ENCODE results near the gene ASXL3. TPM values are rescaled to one million over a fixed set of nuclear protein-coding genes. Genes with fewer than 3 reads are reported as not detected.

Gene ASXL3
- total and polyA plus RNA-seq, 4 donors, result 0.19 to 1.3 (median 0.39) TPM

DNA sequence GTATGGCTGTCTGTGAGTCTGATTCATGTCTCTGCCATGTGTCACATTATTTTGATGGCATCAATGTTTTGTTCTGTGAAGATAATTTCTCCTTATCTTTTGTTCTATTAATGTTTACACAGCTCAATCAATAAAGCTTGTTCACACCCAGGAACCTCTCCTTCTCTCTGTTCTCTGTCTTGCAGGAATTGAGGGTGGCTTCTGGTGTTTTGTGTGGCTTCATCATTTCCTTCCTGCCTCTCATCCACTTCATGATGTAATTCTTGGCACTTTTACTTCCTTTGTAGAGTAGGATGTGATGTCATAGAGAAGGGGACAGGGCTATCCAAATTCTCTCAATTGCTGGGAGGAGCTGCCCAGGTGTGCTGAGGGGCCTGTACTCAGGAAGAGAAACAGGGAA is 27.2 kb downstream of the ASXL3 start (continued):
- TF ChIP-seq GABPA (IDR thresholded peaks at IDR 0.05 in 1 of 2, conservative IDR thresholded peaks at IDR 0.05 in 1 of 2) (no peak), HNF4A (conservative IDR thresholded peaks at IDR 0.05) (no peak), FOXA2 (IDR thresholded peaks at IDR 0.05) (no peak), TAF1 (conservative IDR thresholded peaks at IDR 0.05) (no peak), EGR1 (IDR thresholded peaks at IDR 0.05; ENCODE audit: low read depth in 2 of 2) (no peak), RAD21 (IDR thresholded peaks at IDR 0.05) (no peak), FOXA1 (IDR thresholded peaks at IDR 0.05) (no peak), NR2F2 (IDR thresholded peaks at IDR 0.05) (no peak), ATF3 (IDR thresholded peaks at IDR 0.05) (no peak)

DNA sequence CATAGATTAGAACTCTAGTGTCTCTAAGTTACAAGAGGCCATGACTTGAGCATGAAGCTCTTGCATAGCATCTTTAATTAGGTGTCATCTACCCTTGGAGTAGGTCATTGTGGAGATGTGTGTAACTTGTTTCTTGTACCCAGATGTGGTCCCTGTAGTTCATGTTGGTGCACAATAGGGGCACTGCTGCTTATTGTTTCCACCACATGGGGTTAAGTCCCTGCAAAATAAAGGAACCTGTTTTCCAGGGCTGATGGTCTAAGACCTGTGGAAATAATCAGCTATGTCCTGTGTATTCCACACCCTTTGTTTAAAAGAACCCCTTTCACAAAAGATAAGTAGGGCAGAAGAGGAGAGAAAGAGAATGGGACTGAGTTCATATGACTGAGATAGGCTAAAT is 28.6 kb downstream of the ASXL3 start:
- H3K9ac ChIP-seq (ENCODE audit: low read depth in 1 of 2, low read length in 2 of 2), result no peak overlapping the region
- no peaks in the 10 kb centered on the region for H3K4me1 ChIP-seq (ENCODE audit: control insufficient read depth in 4 of 4, insufficient read depth in 4 of 4, low read length in 3 of 4)
- no peaks in the 10 kb centered on the region for H3K36me3 ChIP-seq (ENCODE audit: control insufficient read depth in 4 of 4, insufficient read depth in 3 of 4, low read depth in 1 of 4, low read length in 3 of 4)
- H3K4me3 ChIP-seq (ENCODE audit: low read depth in 1 of 3, low read length in 3 of 3), result no peak overlapping the region
- no peak overlapping the region for H3K27ac ChIP-seq (ENCODE audit: low read depth in 1 of 2, low read length in 2 of 2)
- no peaks in the 10 kb centered on the region for H3K9me3 ChIP-seq (ENCODE audit: control insufficient read depth in 4 of 4, low read length in 3 of 4)
- TF ChIP-seq EGR1 (IDR thresholded peaks at IDR 0.05; ENCODE audit: low read depth in 2 of 2), result no peak
- TF ChIP-seq REST (IDR thresholded peaks at IDR 0.05), result no peak
- no peak for TF ChIP-seq TAF1 (conservative IDR thresholded peaks at IDR 0.05)
- TF ChIP-seq CTCF (IDR thresholded peaks at IDR 0.05; ENCODE audit: low read depth, low read length, missing input control), result no peak
- TF ChIP-seq RXRA (IDR thresholded peaks at IDR 0.05), result no peak
- TF ChIP-seq JUND (IDR thresholded peaks at IDR 0.05), result no peak
- TF ChIP-seq GABPA (IDR thresholded peaks at IDR 0.05 in 1 of 2, conservative IDR thresholded peaks at IDR 0.05 in 1 of 2), result no peak
- TF ChIP-seq FOXA2 (IDR thresholded peaks at IDR 0.05), result no peak
- TF ChIP-seq, protein P1, sequence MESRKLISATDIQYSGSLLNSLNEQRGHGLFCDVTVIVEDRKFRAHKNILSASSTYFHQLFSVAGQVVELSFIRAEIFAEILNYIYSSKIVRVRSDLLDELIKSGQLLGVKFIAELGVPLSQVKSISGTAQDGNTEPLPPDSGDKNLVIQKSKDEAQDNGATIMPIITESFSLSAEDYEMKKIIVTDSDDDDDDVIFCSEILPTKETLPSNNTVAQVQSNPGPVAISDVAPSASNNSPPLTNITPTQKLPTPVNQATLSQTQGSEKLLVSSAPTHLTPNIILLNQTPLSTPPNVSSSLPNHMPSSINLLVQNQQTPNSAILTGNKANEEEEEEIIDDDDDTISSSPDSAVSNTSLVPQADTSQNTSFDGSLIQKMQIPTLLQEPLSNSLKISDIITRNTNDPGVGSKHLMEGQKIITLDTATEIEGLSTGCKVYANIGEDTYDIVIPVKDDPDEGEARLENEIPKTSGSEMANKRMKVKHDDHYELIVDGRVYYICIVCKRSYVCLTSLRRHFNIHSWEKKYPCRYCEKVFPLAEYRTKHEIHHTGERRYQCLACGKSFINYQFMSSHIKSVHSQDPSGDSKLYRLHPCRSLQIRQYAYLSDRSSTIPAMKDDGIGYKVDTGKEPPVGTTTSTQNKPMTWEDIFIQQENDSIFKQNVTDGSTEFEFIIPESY (IDR thresholded peaks at IDR 0.05), result no peak
- TF ChIP-seq, protein P2, sequence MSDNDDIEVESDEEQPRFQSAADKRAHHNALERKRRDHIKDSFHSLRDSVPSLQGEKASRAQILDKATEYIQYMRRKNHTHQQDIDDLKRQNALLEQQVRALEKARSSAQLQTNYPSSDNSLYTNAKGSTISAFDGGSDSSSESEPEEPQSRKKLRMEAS (IDR thresholded peaks at IDR 0.05), result no peak
- TF ChIP-seq HNF4A (conservative IDR thresholded peaks at IDR 0.05), result no peak
- TF ChIP-seq HNF4G (IDR thresholded peaks at IDR 0.05), result no peak
- no peak for TF ChIP-seq RAD21 (IDR thresholded peaks at IDR 0.05)
- no peak for TF ChIP-seq YY1 (IDR thresholded peaks at IDR 0.05)
- no peak for TF ChIP-seq ATF3 (IDR thresholded peaks at IDR 0.05)
- TF ChIP-seq FOXA1 (IDR thresholded peaks at IDR 0.05), result no peak
- no peak for TF ChIP-seq SP1 (IDR thresholded peaks at IDR 0.05)
- TF ChIP-seq NR2F2 (IDR thresholded peaks at IDR 0.05), result no peak
- H3K27me3 ChIP-seq (ENCODE audit: control insufficient read depth in 4 of 4, insufficient read depth in 4 of 4, low read length in 3 of 4), result no peaks in the 10 kb centered on the region
- no peak for DNase-seq (ENCODE audit: low spot score)

Data from liver (tissue), 9 donors.